SK-N-SH treated with all-trans-retinoic acid at 6 μM for 48 hours (cell line): ENCODE results near the gene CXXC5.
A peak's percentile ranks its signal among the peaks of the same experiment; 100 is the strongest.

Experiments
- ATAC-seq: fragments of 200-7000 bp; cut with Tn5 transposase; 3 replicates; pipeline ENCODE4 v1.9.1; 2020; ENCODE audit warnings: mild to moderate bottlenecking, moderate library complexity
- ARNTL ChIP-seq: fragments of 450-650 bp; formaldehyde crosslinking; IDR thresholded peaks from 2 replicates; pipeline ENCODE4 v1.5.0; 2020; ENCODE audit warnings: low read depth, mild to moderate bottlenecking, moderate library complexity, borderline replicate concordance
- BACH2 ChIP-seq: fragments of 250-450 bp; sonication (Bioruptor Pico); IDR thresholded peaks from 2 replicates; pipeline ENCODE4 v1.9.0; 2021; ENCODE audit warnings: mild to moderate bottlenecking, borderline replicate concordance
- CSDC2 ChIP-seq: fragments of 250-450 bp; sonication (Bioruptor Pico); IDR thresholded peaks from 2 replicates; pipeline ENCODE4 v1.5.0; 2020; ENCODE audit warnings: mild to moderate bottlenecking, moderate library complexity
- ESRRG ChIP-seq: fragments of 250-450 bp; sonication (Bioruptor Pico); IDR thresholded peaks from 2 replicates; pipeline ENCODE4 v1.6.1; 2021; ENCODE audit warnings: mild to moderate bottlenecking
- GLIS3 ChIP-seq: fragments of 250-450 bp; sonication (Bioruptor Pico); IDR thresholded peaks from 2 replicates; pipeline ENCODE4 v1.5.0; 2020; ENCODE audit warnings: mild to moderate bottlenecking, moderate library complexity
- ISL1 ChIP-seq: fragments of 250-450 bp; sonication (Bioruptor Pico); IDR thresholded peaks from 2 replicates; pipeline ENCODE4 v2.1.2; 2022; ENCODE audit warnings: mild to moderate bottlenecking, moderate library complexity
- PPARA ChIP-seq: fragments of 250-450 bp; sonication (Bioruptor Pico); IDR thresholded peaks from 2 replicates; pipeline ENCODE4 v1.5.0; 2020; ENCODE audit warnings: mild to moderate bottlenecking, borderline replicate concordance
- RARB ChIP-seq: fragments of 250-450 bp; sonication (Bioruptor Pico); IDR thresholded peaks from 2 replicates; pipeline ENCODE4 v1.8.0; 2021; ENCODE audit warnings: mild to moderate bottlenecking, moderate library complexity
- SNAI2 ChIP-seq: fragments of 250-450 bp; sonication (Bioruptor Pico); IDR thresholded peaks from 2 replicates; pipeline ENCODE4 v1.5.0; 2020; ENCODE audit warnings: mild to moderate bottlenecking, moderate library complexity
- TOX ChIP-seq: fragments of 250-450 bp; sonication (Bioruptor Pico); IDR thresholded peaks from 2 replicates; pipeline ENCODE4 v1.8.0; 2021; ENCODE audit warnings: mild to moderate bottlenecking, moderate library complexity, borderline replicate concordance
- ZC3H10 ChIP-seq: fragments of 250-450 bp; sonication (Bioruptor Pico); IDR thresholded peaks from 2 replicates; pipeline ENCODE4 v1.5.1; 2021; ENCODE audit warnings: mild to moderate bottlenecking, moderate library complexity
- ZFP3 ChIP-seq: fragments of 250-450 bp; sonication (Bioruptor Pico); IDR thresholded peaks from 2 replicates; pipeline ENCODE4 v1.5.0; 2020; ENCODE audit warnings: mild to moderate bottlenecking, moderate library complexity
- ZFP30 ChIP-seq: fragments of 450-650 bp; formaldehyde crosslinking; IDR thresholded peaks from 2 replicates; pipeline ENCODE4 v1.5.0; 2022; ENCODE audit warnings: mild to moderate bottlenecking, moderate library complexity
- ZNF70 ChIP-seq: fragments of 450-650 bp; formaldehyde crosslinking; IDR thresholded peaks from 2 replicates; pipeline ENCODE4 v1.5.0; 2020; ENCODE audit warnings: mild to moderate bottlenecking, moderate library complexity
- ZNF8 ChIP-seq: fragments of 450-650 bp; formaldehyde crosslinking; IDR thresholded peaks from 2 replicates; pipeline ENCODE4 v1.5.0; 2020; ENCODE audit warnings: mild to moderate bottlenecking, moderate library complexity
- TF ChIP-seq, protein P1 (sequence below): fragments of 250-450 bp; sonication (Bioruptor Pico); IDR thresholded peaks from 2 replicates; pipeline ENCODE4 v1.5.1; 2021; ENCODE audit warnings: mild to moderate bottlenecking, moderate library complexity
- TF ChIP-seq, protein P2 (sequence below): fragments of 250-450 bp; sonication (Bioruptor Pico); IDR thresholded peaks from 2 replicates; pipeline ENCODE4 v1.5.0; 2020; ENCODE audit warnings: mild to moderate bottlenecking, moderate library complexity
- TF ChIP-seq, protein P3 (sequence below): fragments of 250-450 bp; sonication (Bioruptor Pico); IDR thresholded peaks from 2 replicates; pipeline ENCODE4 v1.8.0; 2020; ENCODE audit warnings: mild to moderate bottlenecking, moderate library complexity, borderline replicate concordance
- TF ChIP-seq, protein P4 (sequence below): fragments of 250-450 bp; sonication (Bioruptor Pico); IDR thresholded peaks from 2 replicates; pipeline ENCODE4 v1.5.1; 2020; ENCODE audit warnings: low read depth, mild to moderate bottlenecking, moderate library complexity

CXXC5 gene

DNA sequence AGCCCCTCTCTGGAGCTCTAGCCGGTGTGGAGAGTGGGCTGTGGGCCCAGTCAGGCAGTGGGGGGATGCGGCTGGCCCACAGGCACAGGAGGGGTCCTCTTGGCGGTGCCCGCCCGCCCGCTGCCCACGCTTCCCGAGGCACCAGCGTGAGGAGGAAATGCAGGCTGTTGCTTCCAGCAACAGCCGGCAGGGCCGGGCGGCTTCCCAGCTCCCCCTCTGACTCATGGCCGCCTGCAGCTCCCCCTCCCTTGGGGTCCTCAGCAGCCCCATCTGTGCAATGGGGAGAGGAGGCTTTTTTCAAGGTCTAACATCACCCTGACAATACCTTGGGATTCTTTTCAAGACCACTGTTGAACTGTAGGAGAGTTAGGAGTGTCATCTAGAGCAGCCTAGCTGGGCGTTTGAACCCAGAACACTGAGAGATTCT, 10.4 kb downstream of the CXXC5 start:
- no peak; the same call in 2 of the 3 replicates for ATAC-seq
- TF ChIP-seq CSDC2 (CRISPR knock-in tag), result no peak
- TF ChIP-seq, protein P1, sequence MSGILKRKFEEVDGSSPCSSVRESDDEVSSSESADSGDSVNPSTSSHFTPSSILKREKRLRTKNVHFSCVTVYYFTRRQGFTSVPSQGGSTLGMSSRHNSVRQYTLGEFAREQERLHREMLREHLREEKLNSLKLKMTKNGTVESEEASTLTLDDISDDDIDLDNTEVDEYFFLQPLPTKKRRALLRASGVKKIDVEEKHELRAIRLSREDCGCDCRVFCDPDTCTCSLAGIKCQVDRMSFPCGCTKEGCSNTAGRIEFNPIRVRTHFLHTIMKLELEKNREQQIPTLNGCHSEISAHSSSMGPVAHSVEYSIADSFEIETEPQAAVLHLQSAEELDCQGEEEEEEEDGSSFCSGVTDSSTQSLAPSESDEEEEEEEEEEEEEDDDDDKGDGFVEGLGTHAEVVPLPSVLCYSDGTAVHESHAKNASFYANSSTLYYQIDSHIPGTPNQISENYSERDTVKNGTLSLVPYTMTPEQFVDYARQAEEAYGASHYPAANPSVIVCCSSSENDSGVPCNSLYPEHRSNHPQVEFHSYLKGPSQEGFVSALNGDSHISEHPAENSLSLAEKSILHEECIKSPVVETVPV (CRISPR knock-in tag), result 0 out of 2 replicates have a peak, but pooled peaks have one; percentile 18
- TF ChIP-seq, protein P2, sequence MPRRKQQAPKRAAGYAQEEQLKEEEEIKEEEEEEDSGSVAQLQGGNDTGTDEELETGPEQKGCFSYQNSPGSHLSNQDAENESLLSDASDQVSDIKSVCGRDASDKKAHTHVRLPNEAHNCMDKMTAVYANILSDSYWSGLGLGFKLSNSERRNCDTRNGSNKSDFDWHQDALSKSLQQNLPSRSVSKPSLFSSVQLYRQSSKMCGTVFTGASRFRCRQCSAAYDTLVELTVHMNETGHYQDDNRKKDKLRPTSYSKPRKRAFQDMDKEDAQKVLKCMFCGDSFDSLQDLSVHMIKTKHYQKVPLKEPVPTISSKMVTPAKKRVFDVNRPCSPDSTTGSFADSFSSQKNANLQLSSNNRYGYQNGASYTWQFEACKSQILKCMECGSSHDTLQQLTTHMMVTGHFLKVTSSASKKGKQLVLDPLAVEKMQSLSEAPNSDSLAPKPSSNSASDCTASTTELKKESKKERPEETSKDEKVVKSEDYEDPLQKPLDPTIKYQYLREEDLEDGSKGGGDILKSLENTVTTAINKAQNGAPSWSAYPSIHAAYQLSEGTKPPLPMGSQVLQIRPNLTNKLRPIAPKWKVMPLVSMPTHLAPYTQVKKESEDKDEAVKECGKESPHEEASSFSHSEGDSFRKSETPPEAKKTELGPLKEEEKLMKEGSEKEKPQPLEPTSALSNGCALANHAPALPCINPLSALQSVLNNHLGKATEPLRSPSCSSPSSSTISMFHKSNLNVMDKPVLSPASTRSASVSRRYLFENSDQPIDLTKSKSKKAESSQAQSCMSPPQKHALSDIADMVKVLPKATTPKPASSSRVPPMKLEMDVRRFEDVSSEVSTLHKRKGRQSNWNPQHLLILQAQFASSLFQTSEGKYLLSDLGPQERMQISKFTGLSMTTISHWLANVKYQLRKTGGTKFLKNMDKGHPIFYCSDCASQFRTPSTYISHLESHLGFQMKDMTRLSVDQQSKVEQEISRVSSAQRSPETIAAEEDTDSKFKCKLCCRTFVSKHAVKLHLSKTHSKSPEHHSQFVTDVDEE, result no peak

DNA sequence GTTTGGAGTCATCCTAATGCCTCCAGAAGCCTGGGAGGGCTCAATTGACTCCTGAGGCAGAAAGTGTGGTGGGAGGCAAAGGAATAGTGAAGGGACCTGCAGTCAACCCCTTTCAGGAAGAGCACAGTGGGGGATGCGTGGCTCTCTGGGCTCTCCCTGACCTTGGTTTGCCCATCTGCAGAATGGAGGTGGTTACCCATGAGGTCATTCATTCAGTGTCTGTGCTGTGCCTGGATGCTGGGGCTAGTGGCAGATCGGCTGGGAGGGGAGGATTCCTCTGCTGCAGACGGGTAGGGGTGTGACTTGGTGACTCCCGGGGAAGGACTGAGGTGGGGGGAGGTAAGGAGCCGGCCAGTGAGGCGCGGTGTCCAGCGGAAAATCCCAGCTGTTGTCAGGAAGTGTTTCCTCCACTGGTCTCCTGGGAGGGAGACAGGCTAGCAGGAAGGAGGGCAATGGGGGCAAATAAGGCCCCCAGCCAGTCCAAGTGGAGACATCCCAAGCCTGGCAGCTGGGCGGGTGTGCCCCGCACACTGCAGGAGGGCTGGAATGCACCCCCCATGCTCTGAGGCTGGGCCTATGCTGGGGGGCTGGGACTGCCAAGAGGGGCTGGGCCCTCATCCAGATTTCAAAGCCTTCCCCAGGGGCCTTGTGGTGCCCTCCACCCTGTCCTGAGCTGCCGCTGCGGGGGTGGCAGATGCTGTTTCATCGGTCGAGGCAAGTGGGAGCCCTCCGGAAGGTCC, 10.9 kb downstream of the CXXC5 start:
- peak; percentile 13 for ATAC-seq
- no peak for TF ChIP-seq RARB (CRISPR knock-in tag)
- no peak for TF ChIP-seq ZFP3 (CRISPR knock-in tag)
- TF ChIP-seq, protein P3, sequence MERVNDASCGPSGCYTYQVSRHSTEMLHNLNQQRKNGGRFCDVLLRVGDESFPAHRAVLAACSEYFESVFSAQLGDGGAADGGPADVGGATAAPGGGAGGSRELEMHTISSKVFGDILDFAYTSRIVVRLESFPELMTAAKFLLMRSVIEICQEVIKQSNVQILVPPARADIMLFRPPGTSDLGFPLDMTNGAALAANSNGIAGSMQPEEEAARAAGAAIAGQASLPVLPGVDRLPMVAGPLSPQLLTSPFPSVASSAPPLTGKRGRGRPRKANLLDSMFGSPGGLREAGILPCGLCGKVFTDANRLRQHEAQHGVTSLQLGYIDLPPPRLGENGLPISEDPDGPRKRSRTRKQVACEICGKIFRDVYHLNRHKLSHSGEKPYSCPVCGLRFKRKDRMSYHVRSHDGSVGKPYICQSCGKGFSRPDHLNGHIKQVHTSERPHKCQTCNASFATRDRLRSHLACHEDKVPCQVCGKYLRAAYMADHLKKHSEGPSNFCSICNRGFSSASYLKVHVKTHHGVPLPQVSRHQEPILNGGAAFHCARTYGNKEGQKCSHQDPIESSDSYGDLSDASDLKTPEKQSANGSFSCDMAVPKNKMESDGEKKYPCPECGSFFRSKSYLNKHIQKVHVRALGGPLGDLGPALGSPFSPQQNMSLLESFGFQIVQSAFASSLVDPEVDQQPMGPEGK (CRISPR knock-in tag), result peak; percentile 57; the same call in 1 of the 2 replicates

DNA sequence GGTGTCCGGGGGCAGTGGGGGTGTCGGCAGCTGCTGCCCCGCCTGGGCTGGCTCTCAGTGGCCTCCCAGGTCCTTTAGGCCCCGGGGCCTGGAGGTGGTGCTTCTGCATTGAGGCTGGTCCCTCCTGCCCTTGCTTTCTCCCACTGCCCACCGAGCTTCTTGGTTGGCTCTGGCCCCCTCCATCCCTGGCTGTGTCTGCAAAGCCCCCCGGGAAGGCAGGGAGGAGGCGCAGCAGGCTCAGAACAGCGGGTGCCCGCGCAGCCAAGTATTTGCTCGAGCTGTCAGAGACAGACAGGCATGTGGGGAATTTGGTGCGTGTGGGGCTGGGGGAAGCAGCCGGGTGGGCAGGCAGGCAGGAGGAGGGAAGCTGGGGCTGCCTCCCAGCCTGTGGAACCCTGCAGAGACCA, 11.5 kb downstream of the CXXC5 start:
- TF ChIP-seq ARNTL (no peak), ISL1 (CRISPR knock-in tag) (no peak), ZNF70 (CRISPR knock-in tag) (no peak), BACH2 (CRISPR knock-in tag) (no peak), SNAI2 (CRISPR knock-in tag) (no peak), ZC3H10 (CRISPR knock-in tag) (no peak)
- TF ChIP-seq, protein P3 (CRISPR knock-in tag), result no peak
- ATAC-seq, result peak; percentile 18

DNA sequence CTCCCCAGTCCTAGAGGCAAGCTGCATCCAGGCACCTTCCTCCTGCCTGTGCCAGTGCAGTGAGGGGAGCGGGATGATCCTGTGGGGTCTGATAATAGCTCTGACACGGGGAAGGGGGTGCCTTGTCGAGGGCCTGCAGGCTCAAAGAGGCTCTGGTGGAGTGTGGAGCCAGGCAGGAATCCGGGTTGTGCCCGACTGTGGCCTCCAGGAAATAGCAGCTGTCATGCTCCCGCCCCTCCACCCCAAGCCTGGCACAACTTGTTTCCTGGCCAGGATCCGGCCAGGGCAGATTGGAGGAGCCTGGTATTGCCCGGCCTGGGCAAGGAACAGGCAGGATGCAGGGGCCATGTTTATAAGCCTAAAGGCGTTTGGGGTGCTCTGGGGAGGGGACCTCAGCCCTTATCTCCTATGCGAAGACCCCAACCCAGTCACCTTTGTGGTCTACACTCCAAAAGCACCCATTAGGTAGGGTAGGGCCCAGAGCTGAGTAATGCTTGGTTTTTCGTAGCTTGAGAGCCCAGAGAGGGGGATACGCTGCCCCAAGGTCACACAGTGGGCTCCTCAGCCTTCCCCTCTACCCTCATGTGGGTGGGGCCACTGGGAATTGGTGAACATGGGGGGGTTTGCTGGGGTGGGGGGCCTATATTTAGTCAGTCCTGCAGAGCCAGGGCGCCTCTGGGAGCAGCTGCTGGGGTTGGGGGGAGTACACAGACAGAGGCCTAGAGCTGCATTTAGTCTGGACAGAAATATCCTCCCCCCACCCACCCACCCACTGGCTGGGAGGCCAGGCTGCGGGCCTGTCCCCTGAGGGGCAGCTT, 12.2 kb downstream of the CXXC5 start:
- peak; percentile 68 for ATAC-seq
- no peak for TF ChIP-seq GLIS3
- no peak for TF ChIP-seq ZFP30 (CRISPR knock-in tag)
- TF ChIP-seq ZC3H10 (CRISPR knock-in tag), result no peak
- TF ChIP-seq ZNF8 (CRISPR knock-in tag), result no peak
- TF ChIP-seq, protein P2, result no peak
- TF ChIP-seq ARNTL, result no peak
- no peak for TF ChIP-seq ESRRG (CRISPR knock-in tag)
- no peak for TF ChIP-seq ZNF70 (CRISPR knock-in tag)
- TF ChIP-seq, protein P1 (CRISPR knock-in tag), result no peak
- TF ChIP-seq, protein P4, sequence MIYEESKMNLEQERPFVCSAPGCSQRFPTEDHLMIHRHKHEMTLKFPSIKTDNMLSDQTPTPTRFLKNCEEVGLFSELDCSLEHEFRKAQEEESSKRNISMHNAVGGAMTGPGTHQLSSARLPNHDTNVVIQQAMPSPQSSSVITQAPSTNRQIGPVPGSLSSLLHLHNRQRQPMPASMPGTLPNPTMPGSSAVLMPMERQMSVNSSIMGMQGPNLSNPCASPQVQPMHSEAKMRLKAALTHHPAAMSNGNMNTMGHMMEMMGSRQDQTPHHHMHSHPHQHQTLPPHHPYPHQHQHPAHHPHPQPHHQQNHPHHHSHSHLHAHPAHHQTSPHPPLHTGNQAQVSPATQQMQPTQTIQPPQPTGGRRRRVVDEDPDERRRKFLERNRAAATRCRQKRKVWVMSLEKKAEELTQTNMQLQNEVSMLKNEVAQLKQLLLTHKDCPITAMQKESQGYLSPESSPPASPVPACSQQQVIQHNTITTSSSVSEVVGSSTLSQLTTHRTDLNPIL (CRISPR knock-in tag), result no peak
- no peak for TF ChIP-seq TOX (CRISPR knock-in tag)
- TF ChIP-seq PPARA (CRISPR knock-in tag), result no peak
- no peak for TF ChIP-seq ZFP3 (CRISPR knock-in tag)
- TF ChIP-seq, all 23 proteins: peak for 0
